HepG2 (cell line): ENCODE data around the gene CBLN3. TPM values are rescaled to one million over a fixed set of nuclear protein-coding genes. Genes with fewer than 3 reads are reported as not detected.

ENCODE experiments used
- AGO2 ChIP-seq: fragments of 200-400 bp; formaldehyde crosslinking; optimal IDR thresholded peaks from 2 replicates; pipeline ENCODE3; 2017; ENCODE audit warnings: mild to moderate bottlenecking, low read depth, low read length, moderate library complexity
- ARID5B ChIP-seq: IDR thresholded peaks from 2 replicates; pipeline ENCODE4 v1.4.0; 2020; ENCODE audit warnings: mild to moderate bottlenecking, missing genetic modification reagents
- ATF3 ChIP-seq: sonication (generic); formaldehyde crosslinking; IDR thresholded peaks from 2 replicates; pipeline ENCODE4 v1.4.0; 2020; ENCODE audit warnings: missing genetic modification reagents
- CBX2 ChIP-seq, 2 experiments: fragments of 200-600 bp in 1 of 2; sonication (generic); formaldehyde crosslinking in 1 of 2; IDR thresholded peaks; 2 replicates each; pipeline versions ENCODE4 v1.7.0 to v1.8.1; 2018 to 2022; ENCODE audit warnings: low read depth in 2 of 2, low read length in 1 of 2, mild to moderate bottlenecking in 1 of 2, missing genetic modification reagents in 1 of 2
- CEBPG ChIP-seq: IDR thresholded peaks from 2 replicates; pipeline ENCODE4 v1.6.1; 2016
- DZIP1 ChIP-seq: sonication (generic); formaldehyde crosslinking; IDR thresholded peaks from 2 replicates; pipeline ENCODE4 v1.5.0; 2020; ENCODE audit warnings: mild to moderate bottlenecking, missing genetic modification reagents
- IRX3 ChIP-seq: sonication (generic); formaldehyde crosslinking; IDR thresholded peaks from 2 replicates; pipeline ENCODE4 v1.8.1; 2023; ENCODE audit warnings: mild to moderate bottlenecking, low read depth, missing genetic modification reagents, borderline replicate concordance
- JUN ChIP-seq: sonication (generic); formaldehyde crosslinking; IDR thresholded peaks from 2 replicates; pipeline ENCODE4 v1.4.0; 2020; ENCODE audit warnings: mild to moderate bottlenecking, missing genetic modification reagents
- NCOR1 ChIP-seq: fragments of 200-600 bp; sonication (generic); IDR thresholded peaks from 2 replicates; pipeline ENCODE4 v1.7.0; 2017; ENCODE audit warnings: antibody characterized with exemption, low read length, borderline replicate concordance
- NFE2L1 ChIP-seq: sonication (generic); formaldehyde crosslinking; IDR thresholded peaks from 2 replicates; pipeline ENCODE4 v1.4.0; 2020; ENCODE audit warnings: missing genetic modification reagents, mild to moderate bottlenecking, borderline replicate concordance
- NFYB ChIP-seq: sonication (generic); formaldehyde crosslinking; IDR thresholded peaks from 2 replicates; pipeline ENCODE4 v1.4.0; 2020; ENCODE audit warnings: missing genetic modification reagents
- NKX3-1 ChIP-seq: sonication (generic); formaldehyde crosslinking; IDR thresholded peaks from 2 replicates; pipeline ENCODE4 v1.5.0; 2020; ENCODE audit warnings: missing genetic modification reagents
- ONECUT2 ChIP-seq: sonication (generic); formaldehyde crosslinking; IDR thresholded peaks from 2 replicates; pipeline ENCODE4 v1.4.0; 2020; ENCODE audit warnings: missing genetic modification reagents
- RNF2 ChIP-seq: fragments of 450-650 bp; conservative IDR thresholded peaks from 2 replicates; pipeline ENCODE4 v1.6.1; 2016; ENCODE audit warnings: low read depth
- SOX6 ChIP-seq, 2 experiments: fragments of 450-650 bp in 1 of 2; sonication (generic) in 1 of 2; formaldehyde crosslinking in 1 of 2; IDR thresholded peaks; 2 replicates each; pipeline versions ENCODE4 v1.4.0 to v1.6.1; 2017 to 2020; ENCODE audit warnings: antibody characterized with exemption in 1 of 2, mild to moderate bottlenecking in 1 of 2, missing genetic modification reagents in 1 of 2
- SP1 ChIP-seq, 2 experiments: fragments of 450-650 bp in 1 of 2; sonication (generic) in 1 of 2; formaldehyde crosslinking in 1 of 2; IDR thresholded peaks; 2 replicates each; pipeline versions ENCODE4 v1.4.0 to v1.6.1; 2016 to 2020; ENCODE audit warnings: missing genetic modification reagents in 1 of 2
- TARDBP ChIP-seq: sonication (generic); formaldehyde crosslinking; IDR thresholded peaks from 2 replicates; pipeline ENCODE4 v1.8.0; 2022; ENCODE audit warnings: mild to moderate bottlenecking, missing genetic modification reagents
- ZNF256 ChIP-seq: sonication (generic); formaldehyde crosslinking; conservative IDR thresholded peaks from 2 replicates; pipeline ENCODE4 v1.4.0; 2020; ENCODE audit warnings: missing genetic modification reagents
- ZNF552 ChIP-seq: sonication (generic); formaldehyde crosslinking; IDR thresholded peaks from 2 replicates; pipeline ENCODE4 v1.9.0; 2022; ENCODE audit warnings: missing genetic modification reagents, mild to moderate bottlenecking, borderline replicate concordance
- ZNF616 ChIP-seq: sonication (generic); formaldehyde crosslinking; IDR thresholded peaks from 2 replicates; pipeline ENCODE4 v1.5.0; 2020; ENCODE audit warnings: low read depth, mild to moderate bottlenecking, missing genetic modification reagents
- ZNF747 ChIP-seq: sonication (generic); formaldehyde crosslinking; IDR thresholded peaks from 2 replicates; pipeline ENCODE4 v1.8.1; 2023; ENCODE audit warnings: missing genetic modification reagents, mild to moderate bottlenecking, borderline replicate concordance
- ZNF749 ChIP-seq: sonication (generic); formaldehyde crosslinking; IDR thresholded peaks from 2 replicates; pipeline ENCODE4 v1.8.0; 2022; ENCODE audit warnings: mild to moderate bottlenecking, missing genetic modification reagents, moderate library complexity, borderline replicate concordance
- ZNF766 ChIP-seq: sonication (generic); formaldehyde crosslinking; IDR thresholded peaks from 2 replicates; pipeline ENCODE4 v1.5.0; 2020; ENCODE audit warnings: missing genetic modification reagents, borderline replicate concordance
- polyA plus RNA-seq, 8 experiments: library from polyadenylated mRNA; depleted of rRNA in 3 of 8; stranded (reverse) in 7 of 8; unstranded in 1 of 8; fragments of >200 nt; fragmentation: Illumina TruSeq in 4 of 8; extraction: Trizol in 4 of 8; gene quantifications; 2 replicates each; pipeline versions ENCODE4 v1.2.1 to v1.2.3, GENCODE V29; 2011 to 2016; ENCODE audit warnings: low read depth in 4 of 8, missing spikeins in 1 of 8, mixed read lengths in 1 of 8; ENCODE audit not compliant: insufficient read depth in 1 of 8
- total RNA-seq, 5 experiments: library from RNA; depleted of rRNA; stranded (reverse); fragments of >200 nt; fragmentation: Illumina TruSeq; extraction: Trizol; gene quantifications; 2 replicates each; pipeline ENCODE4 v1.2.3, GENCODE V29; 2016; ENCODE audit warnings: low read depth in 1 of 5

Gene CBLN3
- total and polyA plus RNA-seq, 2 of the 13 experiments (the other 11 are each of a cell fraction or from before 2014, with no cell fraction given), result 0.66 to 0.98 TPM

GRCh38 chr14:24429395-24430142, at the start of gene CBLN3, which contains the start of gene KHNYN (continued):
- TF ChIP-seq AGO2, result peak; percentile 84
- peak; percentile 56; the same call in 1 of the 2 replicates for TF ChIP-seq NFE2L1 (CRISPR knock-in tag)
- TF ChIP-seq ONECUT2, result no peak
- no peak for TF ChIP-seq CBX2 (IDR thresholded peaks at IDR 0.05; ENCODE audit: low read depth, low read length)
- peak; percentile 90; the same call in 1 of the 2 replicates for TF ChIP-seq CBX2 (CRISPR knock-in tag; IDR thresholded peaks at IDR 0.05; ENCODE audit: low read depth)
- no peak for TF ChIP-seq ZNF749 (CRISPR knock-in tag)
- no peak for TF ChIP-seq NKX3-1 (CRISPR knock-in tag)
- TF ChIP-seq JUN (CRISPR knock-in tag), result no peak; the same call in 1 of the 2 replicates
- TF ChIP-seq ARID5B (CRISPR knock-in tag), result peak; percentile 72
- TF ChIP-seq TARDBP (CRISPR knock-in tag), result no peak
- no peak for TF ChIP-seq ZNF552 (CRISPR knock-in tag)
- TF ChIP-seq RNF2, result no peak; the same call in 1 of the 2 replicates
- no peak for TF ChIP-seq SOX6 (IDR thresholded peaks at IDR 0.05)
- peak; percentile 78 for TF ChIP-seq SOX6 (CRISPR knock-in tag; IDR thresholded peaks at IDR 0.05)
- TF ChIP-seq SP1 (IDR thresholded peaks at IDR 0.05), result no peak
- peak; percentile 83 for TF ChIP-seq SP1 (CRISPR knock-in tag; IDR thresholded peaks at IDR 0.05)
- TF ChIP-seq ZNF256 (CRISPR knock-in tag), result no peak
- TF ChIP-seq DZIP1 (CRISPR knock-in tag), result no peak
- TF ChIP-seq CEBPG (CRISPR knock-in tag), result peak; percentile 64
- peak; percentile 61 for TF ChIP-seq NFYB (CRISPR knock-in tag)
- peak; percentile 92 for TF ChIP-seq IRX3
- TF ChIP-seq NCOR1, result no peak
- TF ChIP-seq ZNF616 (CRISPR knock-in tag), result no peak
- peak; percentile 74; the same call in 1 of the 2 replicates for TF ChIP-seq ZNF766
- TF ChIP-seq ATF3 (CRISPR knock-in tag), result peak; percentile 77
- TF ChIP-seq ZNF747, result no peak; the same call in 1 of the 2 replicates
